B cell (primary cell): ENCODE data around the gene ANXA4. TPM values are rescaled to one million over a fixed set of nuclear protein-coding genes. Genes with fewer than 3 reads are reported as not detected.

Experiments used
- ATAC-seq: fragments of 200-7000 bp; cut with Tn5 transposase; one replicate; pipeline ENCODE4 v1.10.0; 2021; ENCODE audit warnings: low read depth, mild to moderate bottlenecking, moderate number of reproducible peaks, moderate library complexity
- CTCF ChIA-PET: fragments of 350-600 bp; sonication (Branson Sonifier 250); formaldehyde crosslinking; loops from one replicate; lab custom pipeline; 2021; ENCODE audit warnings: antibody characterized with exemption, inconsistent platforms; lab: Charles Lee
- POLR2A ChIA-PET: fragments of 350-600 bp; sonication (Branson Sonifier 250); formaldehyde crosslinking; loops from one replicate; lab custom pipeline; 2021; ENCODE audit warnings: antibody characterized with exemption; lab: Charles Lee
- DNase-seq: peaks from one replicate; pipeline ENCODE4 v3.0.0; 2013
- H2AFZ ChIP-seq: 2 replicates; pipeline ENCODE4 v1.6.1; 2012; ENCODE audit warnings: mild to moderate bottlenecking, low read depth, low read length; ENCODE audit not compliant: insufficient read depth, poor library complexity, severe bottlenecking
- H3K27ac ChIP-seq, 2 donors: 1 replicate in 1 of 2; 2 replicates in 1 of 2; pipeline ENCODE4 v1.5.1; 2012 to 2013; ENCODE audit warnings: low read length in 2 of 2, mild to moderate bottlenecking in 2 of 2, moderate library complexity in 1 of 2
- H3K27me3 ChIP-seq, 4 experiments: fragments of 200-600 bp in 1 of 4; sonication (generic) in 1 of 4; replicated peaks in 1 of 4; 1 replicate in 2 of 4; 2 replicates in 2 of 4; pipeline versions ENCODE4 v1.6.1 to v1.7.0; 2013 to 2016; ENCODE audit warnings: low read length in 3 of 4, mild to moderate bottlenecking in 2 of 4, mixed read lengths in 1 of 4, moderate library complexity in 1 of 4; ENCODE audit not compliant: insufficient read depth in 4 of 4, control insufficient read depth in 3 of 4; ENCODE audit errors: control extremely low read depth in 1 of 4
- H3K36me3 ChIP-seq, 2 experiments: replicated peaks in 1 of 2; 1 replicate in 1 of 2; 2 replicates in 1 of 2; pipeline versions ENCODE4 v1.6.1 to v1.7.1; 2013; ENCODE audit warnings: low read length in 1 of 2; ENCODE audit not compliant: insufficient read depth in 2 of 2, control insufficient read depth in 1 of 2; ENCODE audit errors: control extremely low read depth in 1 of 2, extremely low read depth in 1 of 2
- H3K4me1 ChIP-seq, 2 donors: fragments of 200-600 bp in 1 of 2; sonication (generic) in 1 of 2; 1 replicate in 1 of 2; 2 replicates in 1 of 2; pipeline versions ENCODE4 v1.5.1 to v1.6.1; 2013 to 2017; ENCODE audit warnings: low read length in 2 of 2; ENCODE audit not compliant: control insufficient read depth in 2 of 2, insufficient read depth in 2 of 2
- H3K4me2 ChIP-seq: replicated peaks from 2 replicates; pipeline ENCODE3; 2012; ENCODE audit warnings: mild to moderate bottlenecking, low read depth, low read length; ENCODE audit not compliant: poor library complexity, severe bottlenecking
- H3K4me3 ChIP-seq, 5 experiments: fragments of 200-600 bp in 1 of 5; sonication (generic) in 1 of 5; 1 replicate in 3 of 5; 2 replicates in 2 of 5; pipeline versions ENCODE4 v1.5.1 to v1.7.0; 2011 to 2016; ENCODE audit warnings: low read length in 4 of 5, mild to moderate bottlenecking in 4 of 5, low read depth in 2 of 5, control low read depth in 1 of 5, moderate library complexity in 1 of 5; ENCODE audit not compliant: insufficient read depth in 1 of 5; ENCODE audit errors: control extremely low read depth in 1 of 5, extremely low read depth in 1 of 5
- H3K79me2 ChIP-seq: fragments of 200-600 bp; sonication (generic); one replicate; pipeline ENCODE4 v1.6.0; 2016; ENCODE audit warnings: low read length; ENCODE audit not compliant: control insufficient read depth, insufficient read depth
- H3K9ac ChIP-seq: fragments of 200-600 bp; sonication (generic); 2 replicates; pipeline ENCODE4 v1.6.1; 2017; ENCODE audit warnings: mild to moderate bottlenecking, low read length, moderate library complexity
- H3K9me3 ChIP-seq, 3 donors: one replicate each; pipeline versions ENCODE4 v1.6.1 to v1.7.1; 2013; ENCODE audit warnings: low read length in 2 of 3; ENCODE audit not compliant: control insufficient read depth in 2 of 3, insufficient read depth in 1 of 3; ENCODE audit errors: control extremely low read depth in 1 of 3
- H4K20me1 ChIP-seq: 2 replicates; pipeline ENCODE4 v1.6.0; 2012; ENCODE audit warnings: mild to moderate bottlenecking, low read length; ENCODE audit not compliant: insufficient read depth, control insufficient read depth, poor library complexity, severe bottlenecking
- H3K27ac Mint-ChIP-seq: one replicate; pipeline ENCODE4 v1.8.0; 2021; ENCODE audit warnings: mixed read lengths
- H3K27me3 Mint-ChIP-seq: one replicate; pipeline ENCODE4 v1.8.0; 2021; ENCODE audit warnings: mixed read lengths
- H3K4me1 Mint-ChIP-seq: one replicate; pipeline ENCODE4 v1.8.0; 2021; ENCODE audit warnings: mixed read lengths
- H3K4me3 Mint-ChIP-seq: one replicate; pipeline ENCODE4 v1.8.0; 2021; ENCODE audit warnings: mixed read lengths
- H3K9me3 Mint-ChIP-seq: one replicate; pipeline ENCODE4 v1.8.0; 2022; ENCODE audit warnings: mixed read lengths; ENCODE audit not compliant: insufficient read depth
- EZH2 ChIP-seq: IDR thresholded peaks from 2 replicates; pipeline ENCODE4 v1.6.1; 2012; ENCODE audit warnings: borderline replicate concordance, low read depth, mild to moderate bottlenecking, moderate library complexity, low read length; ENCODE audit not compliant: insufficient read depth, poor library complexity, severe bottlenecking
- WGBS: methylation state at CpG from one replicate; pipeline ENCODE4 v1.1.5; 2013; ENCODE audit warnings: missing lambda C conversion rate; ENCODE audit not compliant: insufficient coverage; 5-methylcytosine and 5-hydroxymethylcytosine counted together
- intact Hi-C: fragments of 100-400 bp; cut with micrococcal nuclease; formaldehyde crosslinking; loops from one replicate; pipeline ENCODE4 v1.10.0; 2022
- polyA plus RNA-seq: library from polyadenylated mRNA; depleted of rRNA; stranded (reverse); fragments of >200 nt; gene quantifications from 2 replicates; pipeline ENCODE4 v1.2.3, GENCODE V29; 2012
- small RNA-seq: library from RNA; depleted of rRNA; stranded (forward); fragments of <200 nt; gene quantifications from one replicate; pipeline ENCODE3, GENCODE V24; 2012; ENCODE audit warnings: low replicate concordance, low read depth; ENCODE audit not compliant: insufficient read length
- total RNA-seq, 2 donors: library from RNA; stranded (reverse); fragments of 120-200 nt in 1 of 2; gene quantifications; 1 replicate in 1 of 2; 2 replicates in 1 of 2; pipeline versions ENCODE4 v1.2.3 to v1.2.4, GENCODE V29; 2013 to 2022
- TF ChIP-seq, protein P1 (sequence below): fragments of 200-600 bp; IDR thresholded peaks from one replicate; pipeline ENCODE4 v1.8.0; 2022; ENCODE audit warnings: antibody characterized with exemption, mild to moderate bottlenecking

ANXA4 gene
- total and polyA plus RNA-seq, 2 donors (not counting 1 experiment from before 2014, with no cell fraction given), result 28.4 to 61.7 TPM

DNA sequence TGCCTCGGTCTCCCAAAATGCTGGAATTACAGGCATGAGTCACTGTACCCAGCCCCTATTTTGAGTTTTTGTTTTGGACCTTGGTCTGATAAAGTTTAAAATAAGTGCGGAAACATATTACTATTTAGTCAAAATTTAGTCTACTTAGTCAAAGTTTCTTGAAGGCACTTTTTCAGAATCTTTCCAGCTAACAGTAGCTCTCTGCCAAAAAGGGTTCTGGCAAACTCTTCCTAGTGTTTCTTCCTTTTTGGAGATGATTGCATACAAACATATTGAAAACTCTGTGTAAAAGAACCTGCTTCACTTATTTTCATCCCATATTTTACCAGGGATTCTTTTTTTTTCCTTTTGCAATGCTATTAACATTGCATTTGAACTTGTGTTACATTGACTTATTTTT lies 116.3 kb downstream of the ANXA4 start:
- Mint-ChIP-seq H3K27me3 (no peaks in the 10 kb centered on the region), H3K9me3 (no peaks in the 10 kb centered on the region), H3K4me3 (no peak overlapping the region), H3K27ac (no peak overlapping the region), H3K4me1 (no peaks in the 10 kb centered on the region)
- no peak overlapping the region for H3K4me3 ChIP-seq
- H4K20me1 ChIP-seq, result no peaks in the 10 kb centered on the region
- ATAC-seq (no peak), DNase-seq (no peak)
- TF ChIP-seq EZH2, result no peak
- TF ChIP-seq, protein P1, sequence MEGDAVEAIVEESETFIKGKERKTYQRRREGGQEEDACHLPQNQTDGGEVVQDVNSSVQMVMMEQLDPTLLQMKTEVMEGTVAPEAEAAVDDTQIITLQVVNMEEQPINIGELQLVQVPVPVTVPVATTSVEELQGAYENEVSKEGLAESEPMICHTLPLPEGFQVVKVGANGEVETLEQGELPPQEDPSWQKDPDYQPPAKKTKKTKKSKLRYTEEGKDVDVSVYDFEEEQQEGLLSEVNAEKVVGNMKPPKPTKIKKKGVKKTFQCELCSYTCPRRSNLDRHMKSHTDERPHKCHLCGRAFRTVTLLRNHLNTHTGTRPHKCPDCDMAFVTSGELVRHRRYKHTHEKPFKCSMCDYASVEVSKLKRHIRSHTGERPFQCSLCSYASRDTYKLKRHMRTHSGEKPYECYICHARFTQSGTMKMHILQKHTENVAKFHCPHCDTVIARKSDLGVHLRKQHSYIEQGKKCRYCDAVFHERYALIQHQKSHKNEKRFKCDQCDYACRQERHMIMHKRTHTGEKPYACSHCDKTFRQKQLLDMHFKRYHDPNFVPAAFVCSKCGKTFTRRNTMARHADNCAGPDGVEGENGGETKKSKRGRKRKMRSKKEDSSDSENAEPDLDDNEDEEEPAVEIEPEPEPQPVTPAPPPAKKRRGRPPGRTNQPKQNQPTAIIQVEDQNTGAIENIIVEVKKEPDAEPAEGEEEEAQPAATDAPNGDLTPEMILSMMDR, result no peak
- H2AFZ ChIP-seq, result no peak overlapping the region
- no peak overlapping the region for H3K4me2 ChIP-seq
- no CpG with 5 or more reads among the region's 2 CpGs for WGBS
- no peak overlapping the region for H3K9ac ChIP-seq
- no peaks in the 10 kb centered on the region for H3K4me1 ChIP-seq
- no peaks in the 10 kb centered on the region for H3K9me3 ChIP-seq
- H3K36me3 ChIP-seq, result peaks cover 5 to 8% of the 10 kb centered on the region in 2 experiments
- ChIA-PET CTCF (interaction anchor here (1.5 kb wide), 1 partner anchor 134 kb away, joined by 4 read pairs; no protein-coding TSS in a partner anchor), POLR2A (no interaction called here)
- intact Hi-C loops, result no loop called here
- no peaks in the 10 kb centered on the region for H3K79me2 ChIP-seq
- no peaks in the 10 kb centered on the region for H3K27me3 ChIP-seq
- no peak overlapping the region for H3K27ac ChIP-seq

DNA sequence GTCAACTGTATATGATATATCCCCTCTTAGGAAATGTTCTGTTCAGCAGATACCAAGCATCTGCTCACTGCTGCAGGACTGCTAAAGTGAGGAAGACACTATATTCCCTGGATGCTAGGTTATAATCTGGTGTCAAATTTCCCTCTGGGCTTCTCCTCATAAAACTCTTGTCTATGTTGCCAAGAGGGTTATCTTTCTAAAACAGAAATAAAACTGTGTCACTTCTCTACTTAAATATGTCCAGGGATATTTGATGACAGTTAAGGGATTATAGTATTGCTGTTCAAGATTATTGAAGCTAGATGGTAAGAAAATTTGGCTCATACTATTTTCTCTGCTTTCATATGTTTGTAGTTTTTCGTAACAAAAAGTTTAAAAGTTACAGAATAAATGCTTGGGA lies 121.4 kb downstream of the ANXA4 start:
- Histone ChIP-seq H3K27ac (no peak overlapping the region), H3K4me2 (no peak overlapping the region), H3K9me3 (no peaks in the 10 kb centered on the region), H3K36me3 (peaks cover 14 to 35% of the 10 kb centered on the region in 2 experiments), H3K79me2 (no peaks in the 10 kb centered on the region), H3K4me1 (no peaks in the 10 kb centered on the region), H3K4me3 (no peak overlapping the region), H2AFZ (no peak overlapping the region), H3K27me3 (no peaks in the 10 kb centered on the region), H4K20me1 (no peaks in the 10 kb centered on the region), H3K9ac (no peak overlapping the region)
- no peaks in the 10 kb centered on the region for H3K27me3 Mint-ChIP-seq
- H3K9me3 Mint-ChIP-seq, result no peaks in the 10 kb centered on the region
- POLR2A ChIA-PET, result no interaction called here
- ATAC-seq (no peak), DNase-seq (no peak)
- CTCF ChIA-PET, result interaction anchor here (1.2 kb wide), 1 partner anchor 138 kb away, joined by 3 read pairs; no protein-coding TSS in a partner anchor
- no peaks in the 10 kb centered on the region for H3K4me1 Mint-ChIP-seq
- intact Hi-C loops, result no loop called here
- no peak overlapping the region for H3K4me3 Mint-ChIP-seq
- TF ChIP-seq EZH2, result no peak
- TF ChIP-seq, protein P1, result no peak
- no CpG with 5 or more reads among the region's 1 CpG for WGBS
- no peak overlapping the region for H3K27ac Mint-ChIP-seq

Small RNA genes lying within 50 kb of the gene (small RNA-seq; reads per million reads assigned to genes)
- not detected for gene RPL23AP92

Other genes starting within 250 kb of the ANXA4 start
- gene AAK1, start 98.4 kb upstream of the ANXA4 start, total RNA-seq, result 7.2 and 8.4 TPM in 2 replicates
- 2.4 and 2.9 TPM in 2 replicates for gene AAK1, start 98.4 kb upstream of the ANXA4 start, polyA plus RNA-seq
- gene GMCL1, start 87.5 kb downstream of the ANXA4 start, total RNA-seq, result 22.0 and 26.3 TPM in 2 replicates
- gene GMCL1, start 87.5 kb downstream of the ANXA4 start, polyA plus RNA-seq, result 6.0 and 9.6 TPM in 2 replicates
- gene SNRNP27, start 151.8 kb downstream of the ANXA4 start, total RNA-seq, result 52.0 and 54.8 TPM in 2 replicates
- gene SNRNP27, start 151.8 kb downstream of the ANXA4 start, polyA plus RNA-seq, result 20.5 and 44.2 TPM in 2 replicates
- gene MXD1, start 173.0 kb downstream of the ANXA4 start, total RNA-seq, result 14.3 and 20.6 TPM in 2 replicates
- 16.0 and 40.6 TPM in 2 replicates for gene MXD1, start 173.0 kb downstream of the ANXA4 start, polyA plus RNA-seq
- 0.68 and 1.1 TPM in 2 replicates for gene ASPRV1, start 219.5 kb downstream of the ANXA4 start, total RNA-seq
- gene ASPRV1, start 219.5 kb downstream of the ANXA4 start, polyA plus RNA-seq, result 0.68 and 1.1 TPM in 2 replicates